ENCODE data around the gene TEF.
A peak's percentile ranks its signal among the peaks of the same experiment; 100 is the strongest.
"Not testable (repeated sequence)": the region's sequence is repeated elsewhere in the genome, so short reads cannot be mapped to it uniquely, and the experiment has no call there.

TEF gene

GRCh38 chr22:41397143-41397811, 15.5 kb downstream of the TEF start:
- peaks cover 19% of the 10 kb centered on the region for H3K4me1 ChIP-seq (ENCODE audit: control insufficient read depth, insufficient read depth, low read length)
- H3K4me3 ChIP-seq (ENCODE audit: low read length), result no peak overlapping the region
- H3K9ac ChIP-seq (ENCODE audit: low read length), result peak overlapping the region; percentile 2
- H3K9me3 ChIP-seq (ENCODE audit: control insufficient read depth, low read length), result no peaks in the 10 kb centered on the region
- H3K36me3 ChIP-seq (ENCODE audit: control insufficient read depth, insufficient read depth, low read length), result peaks cover 18% of the 10 kb centered on the region
- H3K27me3 ChIP-seq (ENCODE audit: control insufficient read depth, insufficient read depth, low read length), result no peaks in the 10 kb centered on the region

- Histone ChIP-seq H3K36me3 (ENCODE audit: control insufficient read depth, insufficient read depth, low read length) (peaks cover 18% of the 10 kb centered on the region), H3K4me1 (ENCODE audit: control insufficient read depth, insufficient read depth, low read length) (peaks cover 28% of the 10 kb centered on the region), H3K9me3 (ENCODE audit: control insufficient read depth, low read length) (no peaks in the 10 kb centered on the region), H3K27me3 (ENCODE audit: control insufficient read depth, insufficient read depth, low read length) (no peaks in the 10 kb centered on the region), H3K9ac (ENCODE audit: low read length) (no peak overlapping the region), H3K4me3 (ENCODE audit: low read length) (no peak overlapping the region)
These were observed 17.2 kb downstream of the TEF start for GRCh38 chr22:41398921-41399320.

DNA sequence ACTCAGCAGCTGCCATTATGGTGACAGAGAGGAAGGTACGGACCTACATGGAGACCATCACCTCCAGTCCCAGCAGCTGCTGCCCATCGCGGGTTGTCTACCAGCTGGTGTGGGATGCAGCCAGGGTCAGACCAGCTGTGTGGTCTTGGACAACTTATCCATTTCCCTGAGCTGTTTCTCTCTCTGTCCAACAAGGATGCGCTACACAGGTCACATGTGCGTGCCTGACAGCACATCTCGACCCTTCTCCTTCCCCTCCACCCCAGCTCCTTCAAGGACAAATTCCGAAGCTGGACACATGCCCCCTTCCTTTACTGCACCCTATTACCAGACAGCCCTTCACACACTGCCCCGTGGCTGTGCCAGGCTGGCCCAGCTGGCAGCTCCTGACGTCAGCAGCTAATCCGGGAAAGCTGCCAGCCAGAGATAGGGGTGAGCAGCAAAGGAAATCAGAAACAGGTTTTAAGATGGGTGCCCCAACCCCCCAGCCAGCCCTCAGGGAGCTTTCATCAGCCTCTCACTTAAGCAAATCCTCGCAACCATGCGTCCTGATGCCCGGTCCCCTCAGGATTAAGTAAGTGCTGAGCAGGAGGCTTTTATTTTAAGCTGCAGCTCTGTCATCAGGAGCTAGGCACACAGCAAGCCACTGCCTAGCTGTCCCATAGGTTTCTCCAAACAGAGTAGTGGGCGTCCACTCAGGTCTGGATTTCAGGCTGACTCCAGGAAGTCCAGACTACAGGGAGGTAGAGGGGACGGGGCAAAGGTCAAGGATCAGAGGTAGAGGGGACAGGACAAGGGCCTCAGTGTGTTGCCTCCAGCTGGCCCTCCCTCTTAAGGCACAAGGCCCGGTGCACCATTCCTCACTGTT, 20.3 kb downstream of the TEF start:
- Histone ChIP-seq H3K27me3 (ENCODE audit: control insufficient read depth, insufficient read depth, low read length) (no peaks in the 10 kb centered on the region), H3K4me1 (ENCODE audit: control insufficient read depth, insufficient read depth, low read length) (peaks cover 28% of the 10 kb centered on the region), H3K36me3 (ENCODE audit: control insufficient read depth, insufficient read depth, low read length) (peaks cover 5% of the 10 kb centered on the region), H3K9me3 (ENCODE audit: control insufficient read depth, low read length) (no peaks in the 10 kb centered on the region), H3K9ac (ENCODE audit: low read length) (peak overlapping the region; percentile 12), H3K4me3 (ENCODE audit: low read length) (no peak overlapping the region)

- H3K4me3 ChIP-seq (ENCODE audit: low read length); H3K9ac ChIP-seq (ENCODE audit: low read length); H3K27me3 ChIP-seq (ENCODE audit: control insufficient read depth, insufficient read depth, low read length); H3K9me3 ChIP-seq (ENCODE audit: control insufficient read depth, low read length); H3K36me3 ChIP-seq (ENCODE audit: control insufficient read depth, insufficient read depth, low read length): not testable (repeated sequence)
- peaks cover 20% of the 10 kb centered on the region for H3K4me1 ChIP-seq (ENCODE audit: control insufficient read depth, insufficient read depth, low read length)
These were observed 21.1 kb downstream of the TEF start for GRCh38 chr22:41402851-41403250.

DNA sequence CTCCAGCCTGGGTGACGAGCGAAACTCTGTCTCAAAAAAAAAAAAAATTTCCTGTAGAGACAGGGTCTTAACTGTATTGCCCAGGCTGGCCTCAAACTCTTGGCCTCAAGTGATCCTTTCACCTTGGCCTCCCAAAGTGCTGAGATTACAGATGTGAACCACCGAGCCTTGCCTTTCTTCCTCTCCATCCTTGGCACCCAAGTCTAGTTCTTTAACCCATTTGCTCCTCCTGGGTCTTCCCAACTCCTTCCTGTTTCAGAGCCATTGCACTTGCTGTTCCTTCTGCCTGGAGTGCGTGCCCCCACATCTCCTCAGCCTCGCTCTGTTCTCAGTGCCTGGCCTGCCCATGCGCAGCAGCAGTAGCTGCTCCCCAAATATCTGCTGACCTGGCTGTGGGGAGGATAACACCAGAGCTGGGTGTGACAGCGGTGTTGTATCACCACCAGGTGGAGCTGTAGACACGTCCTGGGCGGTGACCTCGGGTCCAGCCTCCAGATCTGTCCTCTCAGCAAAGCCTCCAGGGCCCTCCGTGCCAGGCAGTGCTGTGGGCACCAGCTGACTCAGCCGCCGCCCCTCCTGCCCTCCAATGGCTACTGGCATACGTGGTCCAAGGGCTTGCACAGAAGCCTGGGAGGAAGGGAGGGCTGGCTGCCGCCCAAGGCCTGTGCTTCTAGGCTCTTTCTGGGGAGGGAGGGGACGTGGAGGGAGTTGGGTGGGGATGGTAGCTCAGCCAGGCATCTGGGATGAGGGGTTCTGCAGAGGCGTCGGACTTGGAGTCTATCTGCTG, 22.0 kb downstream of the TEF start:
- Histone ChIP-seq H3K9ac (ENCODE audit: low read length) (no peak overlapping the region), H3K36me3 (ENCODE audit: control insufficient read depth, insufficient read depth, low read length) (no peaks in the 10 kb centered on the region), H3K4me3 (ENCODE audit: low read length) (no peak overlapping the region), H3K4me1 (ENCODE audit: control insufficient read depth, insufficient read depth, low read length) (peaks cover 19% of the 10 kb centered on the region), H3K27me3 (ENCODE audit: control insufficient read depth, insufficient read depth, low read length) (no peaks in the 10 kb centered on the region), H3K9me3 (ENCODE audit: control insufficient read depth, low read length) (no peaks in the 10 kb centered on the region)

DNA sequence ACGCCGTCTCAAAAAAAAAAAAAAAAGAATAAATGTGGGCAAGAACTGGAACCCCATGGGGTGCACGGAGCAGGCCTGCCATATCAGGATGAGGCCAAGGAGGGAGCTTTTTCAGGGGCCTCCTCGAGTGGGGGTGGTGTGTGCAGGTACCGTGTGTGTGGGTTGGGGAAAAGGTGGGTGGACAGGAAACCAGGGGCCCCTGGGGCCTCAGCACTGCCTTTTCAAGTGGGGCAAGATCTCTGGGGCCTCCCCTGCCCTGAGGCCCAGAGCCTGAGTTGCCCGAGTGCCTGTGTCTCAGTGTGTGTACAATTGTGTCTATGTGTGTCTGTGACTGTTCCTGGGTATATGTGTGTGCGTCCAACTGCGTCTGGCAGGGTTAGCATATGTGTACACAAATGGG, 23.8 kb downstream of the TEF start:
- H3K4me1 ChIP-seq (ENCODE audit: control insufficient read depth, insufficient read depth, low read length), result peaks cover 19% of the 10 kb centered on the region
- no peaks in the 10 kb centered on the region for H3K9me3 ChIP-seq (ENCODE audit: control insufficient read depth, low read length)
- H3K9ac ChIP-seq (ENCODE audit: low read length), result no peak overlapping the region
- no peaks in the 10 kb centered on the region for H3K27me3 ChIP-seq (ENCODE audit: control insufficient read depth, insufficient read depth, low read length)
- no peak overlapping the region for H3K4me3 ChIP-seq (ENCODE audit: low read length)
- H3K36me3 ChIP-seq (ENCODE audit: control insufficient read depth, insufficient read depth, low read length), result no peaks in the 10 kb centered on the region

GRCh38 chr22:41406410-41406809, 24.7 kb downstream of the TEF start:
- no peaks in the 10 kb centered on the region for H3K36me3 ChIP-seq (ENCODE audit: control insufficient read depth, insufficient read depth, low read length)
- no peak overlapping the region for H3K9ac ChIP-seq (ENCODE audit: low read length)
- no peak overlapping the region for H3K4me3 ChIP-seq (ENCODE audit: low read length)
- no peaks in the 10 kb centered on the region for H3K27me3 ChIP-seq (ENCODE audit: control insufficient read depth, insufficient read depth, low read length)
- peaks cover 25% of the 10 kb centered on the region for H3K4me1 ChIP-seq (ENCODE audit: control insufficient read depth, insufficient read depth, low read length)
- no peaks in the 10 kb centered on the region for H3K9me3 ChIP-seq (ENCODE audit: control insufficient read depth, low read length)

DNA sequence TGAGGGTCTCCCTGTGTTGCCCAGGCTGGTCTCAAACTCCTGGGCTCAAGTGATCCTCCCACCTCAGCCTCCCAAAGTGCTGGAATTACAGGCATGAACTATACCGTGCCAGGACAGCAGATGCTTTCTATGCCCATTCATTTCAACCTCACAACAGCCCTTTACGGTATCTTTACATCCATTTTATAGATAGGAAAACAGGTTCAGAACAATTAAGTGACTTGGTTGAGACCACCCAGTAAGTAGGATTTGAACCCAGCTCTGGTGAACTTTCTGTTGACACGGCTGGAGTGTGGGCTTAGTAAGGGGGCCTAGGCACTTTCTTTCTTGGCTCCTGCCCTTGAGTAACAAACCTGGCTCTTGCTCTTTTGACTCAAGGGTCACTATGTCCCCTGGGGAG, 25.7 kb downstream of the TEF start:
- Histone ChIP-seq H3K9ac (ENCODE audit: low read length) (no peak overlapping the region), H3K4me3 (ENCODE audit: low read length) (no peak overlapping the region), H3K9me3 (ENCODE audit: control insufficient read depth, low read length) (no peaks in the 10 kb centered on the region), H3K27me3 (ENCODE audit: control insufficient read depth, insufficient read depth, low read length) (no peaks in the 10 kb centered on the region), H3K4me1 (ENCODE audit: control insufficient read depth, insufficient read depth, low read length) (peaks cover 20% of the 10 kb centered on the region), H3K36me3 (ENCODE audit: control insufficient read depth, insufficient read depth, low read length) (no peaks in the 10 kb centered on the region)

GRCh38 chr22:41408665-41409064, 26.9 kb downstream of the TEF start:
- no peaks in the 10 kb centered on the region for H3K36me3 ChIP-seq (ENCODE audit: control insufficient read depth, insufficient read depth, low read length)
- H3K9ac ChIP-seq (ENCODE audit: low read length), result no peak overlapping the region
- no peaks in the 10 kb centered on the region for H3K9me3 ChIP-seq (ENCODE audit: control insufficient read depth, low read length)
- H3K4me1 ChIP-seq (ENCODE audit: control insufficient read depth, insufficient read depth, low read length), result peaks cover 22% of the 10 kb centered on the region
- H3K4me3 ChIP-seq (ENCODE audit: low read length), result no peak overlapping the region
- H3K27me3 ChIP-seq (ENCODE audit: control insufficient read depth, insufficient read depth, low read length), result no peaks in the 10 kb centered on the region

- Histone ChIP-seq H3K27me3 (ENCODE audit: control insufficient read depth, insufficient read depth, low read length) (no peaks in the 10 kb centered on the region), H3K36me3 (ENCODE audit: control insufficient read depth, insufficient read depth, low read length) (no peaks in the 10 kb centered on the region), H3K9ac (ENCODE audit: low read length) (no peak overlapping the region), H3K4me1 (ENCODE audit: control insufficient read depth, insufficient read depth, low read length) (peaks cover 30% of the 10 kb centered on the region), H3K4me3 (ENCODE audit: low read length) (no peak overlapping the region), H3K9me3 (ENCODE audit: control insufficient read depth, low read length) (no peaks in the 10 kb centered on the region)
These were observed 28.6 kb downstream of the TEF start for GRCh38 chr22:41410311-41410751.

DNA sequence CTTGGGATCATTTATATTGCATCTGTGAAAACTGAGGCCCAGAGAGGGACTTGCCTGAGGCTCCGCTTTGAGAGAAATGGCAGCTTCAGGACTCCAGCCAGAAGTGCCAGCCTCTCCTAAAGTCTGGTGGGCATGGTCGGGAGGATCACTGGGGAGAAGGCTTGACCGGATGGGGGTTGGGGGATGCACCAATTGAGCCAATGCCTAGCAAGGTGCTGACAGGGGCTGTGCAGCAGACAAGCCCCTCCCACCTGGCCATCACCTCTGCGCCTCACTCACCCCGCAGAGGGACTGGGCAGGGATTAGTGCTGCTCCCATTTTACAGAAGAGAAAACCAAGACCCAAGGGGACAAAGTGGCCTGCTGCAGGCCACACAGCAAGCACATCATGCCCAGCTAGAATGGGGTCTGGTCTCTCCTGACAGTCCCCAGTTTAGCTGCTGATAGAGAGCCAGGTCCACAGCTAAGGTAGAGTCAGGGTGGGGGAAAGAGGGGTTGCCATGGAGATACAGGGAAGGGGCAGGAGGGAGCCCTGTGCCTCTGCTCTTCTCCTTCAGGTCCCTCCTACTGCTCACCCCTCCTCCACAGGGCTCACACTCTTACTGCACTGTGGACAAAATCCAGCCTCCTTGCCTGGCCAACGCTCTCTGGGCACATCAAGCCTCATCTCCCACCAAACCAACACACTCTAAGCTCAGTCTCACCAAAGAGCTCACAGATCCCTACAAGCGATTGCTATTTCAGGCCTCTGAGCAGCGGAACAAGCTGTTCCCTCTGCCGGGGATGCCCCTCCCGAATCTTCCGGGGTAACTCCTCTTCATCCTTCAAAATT, 29.5 kb downstream of the TEF start:
- H3K27me3 ChIP-seq (ENCODE audit: control insufficient read depth, insufficient read depth, low read length), result no peaks in the 10 kb centered on the region
- H3K4me3 ChIP-seq (ENCODE audit: low read length), result no peak overlapping the region
- no peak overlapping the region for H3K9ac ChIP-seq (ENCODE audit: low read length)
- no peaks in the 10 kb centered on the region for H3K36me3 ChIP-seq (ENCODE audit: control insufficient read depth, insufficient read depth, low read length)
- H3K4me1 ChIP-seq (ENCODE audit: control insufficient read depth, insufficient read depth, low read length), result peaks cover 36% of the 10 kb centered on the region
- no peaks in the 10 kb centered on the region for H3K9me3 ChIP-seq (ENCODE audit: control insufficient read depth, low read length)

Data from mucosa of stomach (tissue), 1 donor.